ENCODE measurements around the gene DSCAM.

The DSCAM gene

DNA sequence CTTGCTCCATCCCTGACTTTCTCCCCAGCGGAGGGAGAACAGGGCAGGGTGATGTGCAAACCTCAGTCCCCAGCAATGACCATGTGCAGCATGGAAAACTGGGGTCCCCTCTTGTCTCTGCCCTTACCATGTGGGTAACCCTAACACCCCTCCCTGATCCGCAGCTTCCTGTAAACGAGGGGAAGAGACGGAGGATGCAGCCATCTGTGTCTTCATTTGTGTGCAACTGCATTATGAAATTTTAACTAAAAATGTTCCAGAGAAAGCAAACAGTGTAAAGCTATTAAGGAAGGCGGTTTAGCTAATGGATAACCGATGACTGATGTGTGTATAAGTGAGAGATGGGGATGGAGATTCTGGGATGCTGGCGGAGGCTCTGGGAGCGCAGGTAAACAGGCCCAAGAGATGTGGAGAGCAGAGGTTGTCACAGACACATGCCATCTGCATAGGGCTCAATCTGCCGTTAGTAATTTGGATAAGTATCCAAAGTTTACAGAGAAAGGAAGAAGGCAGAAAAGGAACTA is 206.6 kb downstream of the DSCAM start:
- DNase-seq, result no peak

DNA sequence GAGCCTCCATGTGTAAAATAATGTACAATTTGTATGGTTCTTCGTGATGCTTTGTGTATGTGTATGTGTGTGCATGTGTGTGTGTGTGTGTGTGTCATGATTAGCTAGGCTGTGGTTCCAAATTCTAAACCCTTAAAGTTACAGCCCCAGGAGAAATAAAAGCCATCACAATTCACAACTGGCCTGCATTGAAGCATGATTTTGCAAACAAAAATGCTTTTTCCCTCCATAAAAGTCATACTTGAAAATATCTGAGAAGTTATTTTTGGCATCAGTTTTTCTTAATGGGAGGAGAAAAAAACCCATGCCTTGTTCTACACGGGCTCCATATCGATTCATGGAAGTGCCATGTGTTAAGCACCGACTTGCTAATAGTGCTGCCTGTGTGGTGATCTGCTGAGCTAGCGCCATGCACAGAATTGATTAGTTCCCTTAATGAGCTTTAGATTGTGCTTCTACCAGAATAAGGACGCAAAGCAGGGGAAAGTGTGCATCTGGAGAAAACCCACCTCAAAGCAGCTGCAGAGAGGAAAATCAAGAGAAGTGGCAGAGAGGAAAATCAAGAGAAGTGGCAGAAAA is 207.3 kb downstream of the DSCAM start:
- DNase-seq, result no peak

DNA sequence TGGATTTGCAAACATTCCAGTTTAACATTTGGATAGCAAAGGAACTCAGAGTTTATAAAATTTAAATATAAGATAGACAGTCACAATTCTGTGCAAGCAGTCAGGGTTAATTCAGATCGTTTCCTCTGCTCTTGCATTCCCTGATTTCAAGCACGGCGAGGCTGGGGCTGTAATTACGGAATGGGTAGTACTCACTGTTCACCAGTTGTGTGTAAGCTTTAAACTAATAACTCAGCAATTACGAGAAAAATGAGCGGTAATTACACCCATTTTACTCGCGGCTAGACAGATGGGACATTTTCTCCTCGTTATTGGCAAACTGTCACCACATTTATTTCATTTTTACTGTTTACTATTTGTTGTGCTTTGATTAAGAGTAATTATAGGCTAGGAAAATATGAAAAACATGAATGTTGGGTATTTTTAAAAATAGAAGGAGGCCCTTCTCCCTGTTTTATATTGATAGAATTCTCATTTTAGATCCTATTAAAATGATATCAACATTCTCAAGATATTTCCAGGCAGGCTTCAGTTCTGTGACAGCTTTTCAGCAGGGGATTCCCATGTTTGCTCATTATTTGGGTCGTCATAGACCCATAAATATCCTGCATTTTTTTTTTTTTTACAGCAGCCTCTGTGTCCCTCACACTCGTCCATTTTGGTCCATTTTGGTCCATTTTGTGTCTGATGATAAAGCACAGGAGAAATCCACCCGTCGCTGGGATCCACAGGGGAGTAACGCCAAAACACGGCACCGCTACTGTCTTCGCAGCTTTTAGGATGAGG is 208.3 kb downstream of the DSCAM start:
- no peak for DNase-seq

DNA sequence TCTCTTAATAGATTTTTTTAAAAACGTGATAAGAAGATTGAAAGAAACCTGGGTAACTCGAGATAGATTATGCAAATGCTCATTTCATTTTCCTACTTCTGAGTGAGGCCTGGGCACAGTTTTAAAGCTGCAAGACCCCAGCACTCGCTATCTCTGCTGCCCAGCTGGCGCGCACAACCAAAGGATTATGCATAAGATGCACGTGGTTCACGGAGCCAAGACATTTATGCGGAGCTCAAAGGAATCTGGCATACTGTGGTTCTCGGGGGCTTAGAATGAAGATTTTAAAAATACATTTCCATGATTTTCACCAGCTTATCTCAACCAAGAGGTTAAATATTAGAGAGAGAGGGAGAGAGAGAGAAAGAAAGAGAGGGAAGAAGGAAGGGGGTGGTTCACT is 210.9 kb downstream of the DSCAM start:
- no peak for DNase-seq

DNA sequence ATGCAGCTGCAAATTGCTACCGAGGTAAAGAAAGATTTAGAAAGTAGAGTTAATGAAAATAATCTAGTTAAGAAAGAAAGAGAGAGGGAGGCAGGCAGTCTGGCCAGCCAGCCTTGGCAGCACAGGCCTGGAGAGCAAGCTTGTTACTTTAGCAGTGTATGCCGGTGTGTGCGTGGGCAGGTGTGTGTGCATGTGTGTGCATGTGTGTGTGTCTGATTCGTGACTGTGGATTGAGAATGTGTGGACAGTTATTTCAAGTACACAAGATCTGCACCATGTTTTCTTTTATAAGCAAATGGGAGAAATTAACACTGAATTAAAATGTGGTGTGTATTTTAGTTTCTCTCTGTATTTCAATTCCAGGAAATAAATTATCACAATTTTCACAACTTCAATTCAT is 211.6 kb downstream of the DSCAM start:
- no peak for DNase-seq

DNA sequence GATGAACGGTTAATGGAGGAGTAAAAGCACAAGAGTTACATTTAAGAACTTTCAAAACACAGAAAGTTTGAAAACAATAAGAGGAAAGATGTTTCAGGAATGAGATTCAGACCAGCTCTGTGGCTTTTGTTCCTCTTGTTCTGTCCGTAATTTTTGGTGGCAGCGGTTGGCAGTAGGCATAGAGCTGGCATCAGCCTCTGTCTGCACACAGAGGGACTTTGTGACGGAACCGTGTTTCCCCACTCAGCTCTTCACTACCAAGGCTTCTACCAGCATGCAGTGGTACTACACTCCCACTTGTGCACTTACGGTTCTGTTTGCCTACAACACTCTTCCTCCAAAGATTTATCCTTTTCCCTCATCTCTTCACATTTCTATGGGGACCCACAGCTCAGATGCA is 212.8 kb downstream of the DSCAM start:
- DNase-seq, result no peak

DNA sequence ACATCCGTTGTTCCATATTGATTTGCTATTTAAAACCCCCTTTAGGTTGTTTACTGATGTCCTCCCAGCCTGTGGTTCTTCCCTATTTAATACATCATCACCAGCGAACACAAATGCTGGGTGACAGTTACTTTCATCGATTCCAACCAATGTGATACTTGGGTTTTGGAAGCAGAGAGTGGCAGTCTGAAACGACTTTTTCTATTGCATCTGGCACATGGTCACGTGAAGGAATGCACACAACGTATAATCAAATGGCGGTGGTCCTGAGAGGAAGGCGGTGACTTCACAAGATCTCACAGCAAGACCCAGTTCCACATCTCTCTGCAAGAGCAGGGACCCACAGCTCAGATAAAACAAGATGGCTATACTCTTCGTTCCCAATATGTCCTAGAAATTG is 213.9 kb downstream of the DSCAM start:
- DNase-seq, result no peak

DNA sequence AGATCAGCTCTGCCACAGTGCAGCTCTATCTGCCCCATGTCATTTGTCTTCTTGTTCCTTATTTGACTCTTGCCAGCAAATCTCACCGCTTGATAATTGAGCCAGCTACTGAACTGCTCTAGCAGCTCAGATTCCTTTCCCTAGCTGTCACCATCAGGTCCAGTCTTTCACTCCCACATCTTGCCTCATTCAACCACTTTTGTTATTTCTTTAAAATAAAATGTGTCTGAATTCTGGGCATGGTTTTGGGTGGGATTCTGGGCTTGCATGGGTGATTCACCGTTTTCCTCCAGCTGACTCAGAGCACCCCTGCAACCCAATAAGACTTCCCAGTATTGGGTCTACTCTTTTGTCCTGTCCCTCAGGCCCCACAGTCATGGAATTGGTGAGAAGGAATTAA is 215.7 kb downstream of the DSCAM start:
- DNase-seq, result no peak

DNA sequence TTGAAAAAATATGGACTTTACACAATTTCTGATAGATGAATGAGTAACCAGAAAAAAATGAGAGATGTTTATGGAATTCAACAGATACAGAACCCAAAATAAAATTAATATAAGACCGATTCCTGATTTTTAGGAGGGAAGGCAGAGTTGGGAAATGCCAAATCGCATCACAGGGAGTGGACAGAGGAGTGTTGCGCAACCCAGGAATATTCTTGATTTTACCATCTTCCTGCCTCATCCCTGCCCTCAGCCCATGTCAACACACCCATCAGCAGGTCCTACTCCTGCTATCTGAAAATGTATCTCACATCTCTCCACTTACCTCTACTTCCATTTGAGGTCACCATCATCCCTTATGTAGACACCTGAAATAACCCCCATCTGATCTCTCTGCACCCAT is 221.0 kb downstream of the DSCAM start:
- DNase-seq, result no peak

DNA sequence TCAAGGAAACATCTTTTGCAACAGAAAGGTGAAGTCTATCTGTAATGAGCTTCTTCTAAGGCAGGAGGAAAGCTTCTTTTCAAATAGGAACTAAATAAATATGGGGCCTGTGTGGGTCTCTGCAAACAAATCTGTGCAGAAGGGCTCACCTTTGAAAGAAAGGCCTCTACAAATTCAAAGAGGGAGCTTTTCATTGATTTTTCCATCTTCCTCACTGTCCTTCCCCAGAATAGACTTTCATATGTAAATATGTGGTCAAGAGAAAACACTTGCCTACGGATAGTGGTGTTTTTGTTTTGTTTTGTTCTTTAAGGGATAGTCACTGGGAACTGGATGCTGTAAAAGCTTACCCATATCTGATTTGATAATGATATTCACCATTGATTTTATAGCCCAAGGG is 223.4 kb downstream of the DSCAM start:
- no peak for DNase-seq

DNA sequence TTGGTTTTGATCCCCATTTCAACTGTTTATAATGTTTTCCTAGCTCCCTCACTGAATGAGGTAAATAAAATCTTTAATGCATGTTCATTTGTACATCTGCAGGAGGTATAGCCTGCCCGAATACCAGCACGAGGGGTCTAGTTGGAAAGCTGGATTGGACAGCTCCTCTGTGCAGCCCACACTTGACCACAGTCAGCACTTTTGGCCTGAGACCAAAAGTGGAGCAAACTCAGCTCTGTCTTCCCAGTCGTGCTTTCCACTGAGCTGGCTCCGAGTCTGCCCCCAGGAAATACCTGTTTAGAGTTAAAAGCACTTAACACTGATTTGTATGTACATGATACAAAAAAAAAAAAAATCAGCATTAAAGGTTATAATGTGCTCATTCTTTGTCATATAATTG is 224.4 kb downstream of the DSCAM start:
- DNase-seq, result no peak

DNA sequence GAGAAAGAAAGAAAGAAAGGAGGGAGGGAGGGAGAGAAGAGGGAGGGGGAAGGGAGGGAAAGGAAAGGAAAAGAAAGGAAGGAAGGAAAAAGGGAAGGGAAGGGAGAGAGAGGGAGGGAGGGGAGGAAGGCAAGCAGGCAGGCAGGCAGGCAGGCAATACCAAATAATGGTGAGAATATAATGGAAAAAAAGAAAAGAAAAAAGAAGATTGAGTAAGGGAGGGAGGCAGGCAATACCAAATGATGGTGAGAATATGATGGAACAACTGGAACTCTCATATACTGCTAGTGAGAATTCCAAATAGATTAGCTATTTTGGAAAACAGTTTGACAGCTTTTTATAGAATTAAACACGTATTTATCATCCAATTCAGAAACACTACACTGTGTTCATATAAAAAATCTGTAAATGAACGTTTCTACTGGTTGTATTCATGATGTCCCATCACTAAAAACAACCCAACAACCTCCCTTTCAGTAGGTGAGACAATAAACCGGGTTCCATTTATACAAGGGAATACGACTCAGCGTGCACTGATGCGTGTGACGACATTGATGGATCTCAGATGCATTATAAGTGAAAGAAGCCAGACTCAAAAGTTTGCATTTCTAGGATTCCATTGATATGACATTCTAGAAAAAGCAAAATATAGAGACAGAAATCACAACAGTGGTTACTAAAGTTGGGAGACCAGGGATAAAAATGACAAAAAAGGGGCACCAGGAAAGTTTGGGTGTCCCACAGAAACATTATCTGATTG is 226.4 kb downstream of the DSCAM start:
- no peak for DNase-seq

DNA sequence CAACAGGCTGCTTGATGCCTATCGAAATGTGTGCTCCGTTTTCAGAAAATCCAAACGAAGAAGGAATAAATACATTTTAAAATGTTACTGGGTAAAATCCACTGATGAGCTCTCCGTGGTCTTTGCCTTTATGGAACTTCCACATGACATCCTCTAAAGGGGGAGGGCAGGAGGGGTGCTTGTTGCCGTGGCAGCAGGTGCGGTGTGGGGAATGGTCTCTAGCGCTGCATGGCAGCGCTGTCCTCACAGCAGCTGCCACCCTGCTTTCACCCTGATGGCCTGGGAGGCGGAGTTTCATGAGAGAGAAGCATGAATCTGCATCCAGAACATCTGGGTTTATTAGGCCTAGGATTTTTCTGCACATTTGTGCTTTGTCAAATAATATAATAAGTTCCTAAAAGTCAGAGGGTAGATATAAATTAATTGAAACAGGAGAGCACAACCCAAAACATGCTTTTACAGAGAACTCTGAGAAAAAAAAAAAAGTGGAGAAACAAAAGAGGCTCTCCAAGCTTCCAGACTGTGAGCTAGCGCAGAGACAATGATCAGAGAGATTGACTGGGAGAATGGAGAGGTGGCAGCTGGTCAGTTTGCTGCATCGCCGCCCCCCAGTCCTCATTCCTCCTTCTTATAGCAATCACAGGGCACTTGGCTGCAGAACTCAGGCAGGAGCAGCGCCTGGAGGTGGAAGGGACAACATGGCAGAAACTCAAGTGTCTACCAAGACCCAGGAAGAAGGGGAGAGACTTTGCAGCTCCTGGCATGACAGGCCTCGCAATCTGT is 228.6 kb downstream of the DSCAM start:
- DNase-seq, result no peak

DNA sequence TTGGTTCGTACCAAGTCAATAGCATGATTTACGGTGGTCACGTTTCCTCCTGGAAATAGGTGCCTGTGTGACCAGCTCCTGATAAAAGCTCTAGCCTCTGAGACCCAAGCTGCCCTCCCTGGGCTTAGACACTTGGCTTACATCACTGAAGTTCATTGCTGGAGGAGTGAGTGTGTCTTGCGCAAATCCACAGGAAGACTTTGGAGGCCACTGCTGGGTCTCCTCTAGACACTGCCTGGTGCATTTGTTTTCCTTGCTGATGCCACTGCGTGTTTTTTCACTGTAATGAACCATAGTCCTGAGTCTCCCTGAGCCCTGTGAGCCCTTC is 230.6 kb downstream of the DSCAM start:
- DNase-seq, result no peak

DNA sequence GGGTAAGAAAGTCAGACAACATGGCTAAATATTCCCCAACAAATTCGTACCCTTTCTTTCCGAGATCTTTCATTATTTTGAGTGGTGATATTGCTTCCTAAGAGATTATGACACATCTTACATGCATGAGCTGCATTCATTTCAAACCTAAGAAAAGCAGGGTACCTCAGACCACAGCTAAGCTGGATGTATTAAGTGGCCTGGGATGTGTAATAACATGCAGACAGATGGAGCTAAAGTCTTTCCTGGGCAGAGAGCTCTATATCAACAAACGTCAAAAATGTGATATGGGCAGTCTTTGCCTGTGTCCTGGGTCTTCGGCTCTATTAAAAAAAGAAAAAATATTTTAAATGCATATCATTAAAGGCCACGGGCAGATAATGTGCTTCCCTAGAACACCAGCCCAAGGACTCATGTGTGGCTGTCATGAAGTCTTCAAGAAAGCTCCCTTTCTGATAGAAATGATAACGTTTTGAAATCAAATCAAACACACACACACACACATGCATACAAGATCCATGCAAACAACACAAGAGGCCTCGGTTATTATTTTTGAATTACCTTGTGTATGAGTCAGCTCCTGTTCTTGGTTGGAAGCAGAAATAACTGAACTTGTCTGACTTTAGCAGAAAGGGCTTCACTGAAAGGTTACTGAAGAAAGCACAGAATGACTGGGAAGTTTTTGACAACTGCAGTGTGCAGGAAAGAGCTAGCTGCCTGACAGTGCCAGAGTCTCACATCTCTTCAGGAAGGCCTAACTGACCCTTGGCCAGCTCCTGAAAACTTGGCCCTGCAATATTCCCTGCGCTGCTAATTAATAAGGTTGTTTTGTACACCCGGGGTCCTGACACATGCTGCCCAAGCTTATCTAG is 231.2 kb downstream of the DSCAM start:
- DNase-seq, result no peak

DNA sequence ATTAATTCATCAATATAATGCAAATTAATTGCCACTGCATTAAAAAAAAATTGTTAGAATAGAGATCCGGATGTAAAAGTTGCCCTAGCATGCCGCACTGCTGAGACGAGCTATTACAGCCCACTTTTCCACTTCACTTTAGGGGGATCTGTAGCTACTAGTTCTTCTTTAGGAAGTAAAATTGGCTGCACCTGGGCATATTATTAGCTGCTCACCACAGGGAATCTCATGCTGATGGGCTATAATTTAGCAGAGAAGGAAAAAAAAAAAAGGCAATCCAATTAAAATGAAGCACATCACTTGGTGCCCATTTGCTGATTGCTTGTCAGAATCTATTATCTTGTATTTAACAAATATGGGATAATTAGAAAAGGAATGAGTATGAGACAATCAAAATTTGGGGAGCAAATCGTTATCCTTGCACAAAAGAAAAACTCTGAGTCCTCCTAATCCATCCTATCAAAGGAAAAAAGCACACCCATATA is 233.4 kb downstream of the DSCAM start:
- DNase-seq, result no peak

DNA sequence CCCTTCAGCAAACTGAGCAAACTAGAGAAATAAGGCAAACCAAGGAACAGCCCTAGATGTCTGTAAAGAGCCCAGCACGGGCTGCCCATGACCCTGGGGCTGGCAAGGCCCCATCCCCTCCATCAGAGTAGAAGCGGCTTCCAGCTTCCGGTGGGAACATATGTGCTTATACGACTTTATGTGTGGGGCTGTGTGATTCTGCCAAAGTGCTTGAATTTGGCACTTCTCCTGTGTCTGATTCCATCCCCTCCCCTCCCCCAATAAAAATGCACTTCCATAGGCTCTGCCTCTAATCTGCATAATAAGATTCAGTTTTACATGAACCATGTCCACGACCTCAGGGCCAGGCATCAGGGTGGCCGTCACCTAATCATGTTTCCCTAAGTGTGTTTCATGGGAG is 236.6 kb downstream of the DSCAM start:
- no peak for DNase-seq

DNA sequence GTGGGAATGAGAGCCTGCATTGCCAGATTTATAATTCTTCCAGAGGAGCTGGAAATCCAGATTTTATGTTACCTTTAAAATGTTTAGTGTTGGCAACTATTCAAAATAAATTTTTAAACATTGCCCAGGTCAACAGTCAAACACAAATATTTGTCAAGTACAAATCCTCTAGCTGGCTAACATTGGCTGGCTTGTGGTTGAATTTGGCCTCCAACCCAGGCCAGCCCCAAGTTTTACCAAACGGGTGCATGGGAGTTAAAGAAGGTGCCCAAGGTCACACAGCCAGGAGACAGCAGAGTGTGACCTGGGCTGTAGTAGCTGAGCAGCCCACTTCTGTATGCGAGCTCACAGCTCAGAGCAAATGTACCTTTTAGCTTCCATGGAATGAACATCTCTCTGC is 240.6 kb downstream of the DSCAM start:
- DNase-seq, result no peak

DNA sequence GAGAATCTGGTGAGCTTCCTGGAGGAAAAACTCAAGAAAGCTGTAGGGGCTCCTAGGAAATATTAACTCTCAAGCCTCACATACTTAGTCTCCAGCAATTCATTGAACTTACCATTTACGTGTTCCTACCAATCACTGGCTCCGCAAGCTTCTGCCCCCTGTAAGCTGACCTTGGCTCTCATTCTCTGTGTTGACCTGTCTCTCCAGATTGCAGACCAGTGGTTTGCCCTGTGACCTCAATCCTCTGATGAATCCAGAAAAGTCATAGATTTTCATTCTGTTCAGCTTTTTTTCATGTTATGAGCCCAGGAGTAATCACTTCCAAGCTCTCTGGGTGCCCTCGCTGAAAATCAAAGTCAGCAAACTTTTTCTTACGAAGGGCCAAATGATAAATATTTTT is 241.9 kb downstream of the DSCAM start:
- DNase-seq, result no peak

DNA sequence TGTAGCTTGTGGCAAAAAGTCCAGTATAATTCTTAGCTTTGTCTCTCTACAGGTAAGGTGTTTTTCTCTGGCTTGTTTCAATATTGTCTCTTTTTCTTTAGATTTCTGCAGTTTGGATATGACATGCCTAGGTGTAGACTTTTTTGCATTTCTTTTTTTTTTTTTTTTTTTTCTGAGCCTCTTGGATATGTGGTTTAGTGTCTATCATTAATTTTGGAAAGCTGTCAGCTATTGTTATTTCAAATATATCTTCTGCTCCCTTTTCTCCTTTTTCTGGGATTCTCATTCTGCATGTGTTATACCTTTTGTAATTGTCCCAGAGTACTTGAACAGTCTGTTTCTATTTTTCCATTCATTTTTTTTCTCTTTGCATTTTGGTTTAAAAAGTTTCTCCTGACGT is 243.2 kb downstream of the DSCAM start:
- DNase-seq, result no peak

DNA sequence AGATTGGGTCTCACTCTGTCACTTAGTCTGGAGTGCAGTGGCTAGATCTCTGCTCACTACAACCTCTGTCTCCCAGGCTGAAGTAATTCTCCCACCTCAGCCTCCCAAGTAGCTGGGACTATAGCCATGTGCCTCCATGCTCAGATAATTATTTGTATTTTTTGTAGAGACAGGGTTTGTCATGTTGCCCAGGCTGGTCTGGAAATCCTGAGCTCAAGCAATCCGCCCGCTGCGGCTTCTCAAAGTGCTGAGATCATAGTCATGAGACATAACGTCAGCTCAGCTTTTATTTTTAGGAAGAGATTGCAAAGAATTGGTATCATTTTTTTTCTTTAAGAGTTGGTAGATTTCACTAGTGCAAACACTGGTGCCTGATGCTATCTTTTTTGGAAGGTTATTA is 244.9 kb downstream of the DSCAM start:
- no peak for DNase-seq

DNA sequence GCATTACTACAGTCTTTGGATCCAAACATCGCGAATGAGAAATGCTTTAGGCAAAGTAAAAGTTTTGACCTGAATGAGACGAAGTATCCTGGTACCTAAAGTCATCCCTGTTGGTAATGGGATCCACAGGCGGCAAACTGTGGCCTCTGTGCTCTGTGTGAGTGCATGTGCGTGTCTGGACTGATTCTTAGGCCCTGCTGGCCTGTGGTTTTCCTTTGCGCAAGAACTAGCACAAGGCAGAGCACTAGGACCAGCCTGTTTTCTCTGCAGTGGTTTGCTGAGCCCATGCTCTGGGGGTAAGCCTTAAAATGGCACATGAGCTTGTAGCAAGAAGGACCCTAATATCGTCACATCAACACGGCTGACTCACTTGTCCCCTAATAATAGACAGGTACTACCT is 251.2 kb downstream of the DSCAM start:
- no peak for DNase-seq

Measured in activated CD4-positive, alpha-beta T cell treated with anti-CD3 and anti-CD28 coated beads for 48 hours (primary cell).